Stomach (tissue), 4 donors: Measurements from ENCODE around the gene SRI.

Source experiments
- POLR2A ChIP-seq, 4 donors: fragments of 450-650 bp; IDR thresholded peaks; one replicate each; pipeline ENCODE4 v1.6.1; 2016; ENCODE audit warnings: antibody characterized with exemption in 4 of 4, control low read depth in 2 of 4, mild to moderate bottlenecking in 1 of 4, moderate library complexity in 1 of 4
- TF ChIP-seq, protein P1 (sequence below), 7 experiments: fragments of 450-650 bp in 4 of 7; fragments of 200-600 bp in 3 of 7; sonication (generic) in 3 of 7; IDR thresholded peaks; one replicate each; pipeline ENCODE4 v1.5.1; 2016 to 2019; ENCODE audit warnings: antibody characterized with exemption in 7 of 7, control low read depth in 2 of 7, mild to moderate bottlenecking in 1 of 7

DNA sequence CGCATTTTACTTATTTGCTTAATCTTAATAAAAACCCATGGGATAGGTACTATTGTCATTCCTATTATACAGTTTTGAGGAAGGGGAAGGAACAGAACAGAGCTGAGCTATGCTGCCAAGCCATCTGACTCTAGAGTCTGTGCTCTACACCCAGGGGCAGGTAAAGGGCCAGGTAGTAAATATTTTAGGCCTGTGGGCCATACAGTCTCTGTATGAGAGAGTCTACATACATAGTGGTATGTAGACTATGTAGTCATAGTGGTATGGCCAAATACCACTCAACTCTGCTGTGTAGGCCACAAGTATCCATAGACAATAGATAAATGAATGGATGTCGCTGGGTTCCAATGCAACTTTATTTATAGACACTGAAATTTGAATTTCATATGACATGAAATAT, 3.4 kb upstream of the SRI start:
- TF ChIP-seq, protein P1, sequence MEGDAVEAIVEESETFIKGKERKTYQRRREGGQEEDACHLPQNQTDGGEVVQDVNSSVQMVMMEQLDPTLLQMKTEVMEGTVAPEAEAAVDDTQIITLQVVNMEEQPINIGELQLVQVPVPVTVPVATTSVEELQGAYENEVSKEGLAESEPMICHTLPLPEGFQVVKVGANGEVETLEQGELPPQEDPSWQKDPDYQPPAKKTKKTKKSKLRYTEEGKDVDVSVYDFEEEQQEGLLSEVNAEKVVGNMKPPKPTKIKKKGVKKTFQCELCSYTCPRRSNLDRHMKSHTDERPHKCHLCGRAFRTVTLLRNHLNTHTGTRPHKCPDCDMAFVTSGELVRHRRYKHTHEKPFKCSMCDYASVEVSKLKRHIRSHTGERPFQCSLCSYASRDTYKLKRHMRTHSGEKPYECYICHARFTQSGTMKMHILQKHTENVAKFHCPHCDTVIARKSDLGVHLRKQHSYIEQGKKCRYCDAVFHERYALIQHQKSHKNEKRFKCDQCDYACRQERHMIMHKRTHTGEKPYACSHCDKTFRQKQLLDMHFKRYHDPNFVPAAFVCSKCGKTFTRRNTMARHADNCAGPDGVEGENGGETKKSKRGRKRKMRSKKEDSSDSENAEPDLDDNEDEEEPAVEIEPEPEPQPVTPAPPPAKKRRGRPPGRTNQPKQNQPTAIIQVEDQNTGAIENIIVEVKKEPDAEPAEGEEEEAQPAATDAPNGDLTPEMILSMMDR (IDR thresholded peaks at IDR 0.05): no peak
- no peak for TF ChIP-seq POLR2A (IDR thresholded peaks at IDR 0.05)
